H1 (cell line): ENCODE measurements around the gene ADK.

Experiments used
- BACH1 ChIP-seq: IDR thresholded peaks from 2 replicates; pipeline ENCODE4 v1.6.1; 2012; ENCODE audit warnings: low read length, improper control_type of control experiment
- GABPA ChIP-seq: IDR thresholded peaks from 2 replicates; pipeline ENCODE4 v1.6.1; 2011; ENCODE audit warnings: mild to moderate bottlenecking, low read length, moderate library complexity, borderline replicate concordance; ENCODE audit not compliant: insufficient read depth
- POLR2A ChIP-seq, 2 experiments: IDR thresholded peaks; 1 replicate in 1 of 2; 2 replicates in 1 of 2; pipeline ENCODE4 v1.6.1; 2011; ENCODE audit warnings: low read depth in 2 of 2, low read length in 2 of 2, mild to moderate bottlenecking in 2 of 2; ENCODE audit errors: control extremely low read depth in 1 of 2
- SP1 ChIP-seq: IDR thresholded peaks from 2 replicates; pipeline ENCODE4 v1.6.1; 2011; ENCODE audit warnings: low read depth, low read length
- TF ChIP-seq, protein P1 (sequence below), 3 experiments: IDR thresholded peaks; 1 replicate in 2 of 3; 2 replicates in 1 of 3; pipeline versions ENCODE4 v1.5.1 to v1.6.1; 2011; ENCODE audit warnings: low read length in 3 of 3, mild to moderate bottlenecking in 3 of 3, inconsistent platforms in 2 of 3, low read depth in 1 of 3, moderate library complexity in 1 of 3; ENCODE audit not compliant: insufficient read depth in 1 of 3; ENCODE audit errors: control extremely low read depth in 1 of 3

GRCh38 chr10:74150990-74151878, at the start of gene ADK:
- TF ChIP-seq GABPA = no peak
- TF ChIP-seq POLR2A (IDR thresholded peaks at IDR 0.05; ENCODE audit: control extremely low read depth in 1 of 2, low read depth in 2 of 2, low read length in 2 of 2) = peak in 1 of 2 experiments; percentile 95; a peak in 2 of 3 replicates
- TF ChIP-seq, protein P1, sequence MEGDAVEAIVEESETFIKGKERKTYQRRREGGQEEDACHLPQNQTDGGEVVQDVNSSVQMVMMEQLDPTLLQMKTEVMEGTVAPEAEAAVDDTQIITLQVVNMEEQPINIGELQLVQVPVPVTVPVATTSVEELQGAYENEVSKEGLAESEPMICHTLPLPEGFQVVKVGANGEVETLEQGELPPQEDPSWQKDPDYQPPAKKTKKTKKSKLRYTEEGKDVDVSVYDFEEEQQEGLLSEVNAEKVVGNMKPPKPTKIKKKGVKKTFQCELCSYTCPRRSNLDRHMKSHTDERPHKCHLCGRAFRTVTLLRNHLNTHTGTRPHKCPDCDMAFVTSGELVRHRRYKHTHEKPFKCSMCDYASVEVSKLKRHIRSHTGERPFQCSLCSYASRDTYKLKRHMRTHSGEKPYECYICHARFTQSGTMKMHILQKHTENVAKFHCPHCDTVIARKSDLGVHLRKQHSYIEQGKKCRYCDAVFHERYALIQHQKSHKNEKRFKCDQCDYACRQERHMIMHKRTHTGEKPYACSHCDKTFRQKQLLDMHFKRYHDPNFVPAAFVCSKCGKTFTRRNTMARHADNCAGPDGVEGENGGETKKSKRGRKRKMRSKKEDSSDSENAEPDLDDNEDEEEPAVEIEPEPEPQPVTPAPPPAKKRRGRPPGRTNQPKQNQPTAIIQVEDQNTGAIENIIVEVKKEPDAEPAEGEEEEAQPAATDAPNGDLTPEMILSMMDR (IDR thresholded peaks at IDR 0.05; ENCODE audit: control extremely low read depth in 1 of 3, insufficient read depth in 1 of 3, low read depth in 1 of 3, low read length in 3 of 3) = peak in 2 of 3 experiments; percentile 35 to 47; a peak in 3 of 4 replicates
- TF ChIP-seq SP1 = no peak
- TF ChIP-seq BACH1 = no peak
